Bronchial epithelial cell (primary cell): ENCODE results near the gene CADM2. TPM values are rescaled to one million over a fixed set of nuclear protein-coding genes. Genes with fewer than 3 reads are reported as not detected.

Experiments
- DNase-seq: peaks from one replicate; pipeline ENCODE4 v3.0.0-alpha.2; 2010; ENCODE audit warnings: low read depth
- FAIRE-seq: peaks from 2 replicates; lab custom pipeline; 2011; peaks lifted over from hg19 to GRCh38; lab: Jason Lieb, UNC
- H3K27me3 ChIP-seq: 2 replicates; pipeline ENCODE4 v1.5.1; 2011; ENCODE audit warnings: low read length; ENCODE audit not compliant: control insufficient read depth, insufficient read depth
- H3K36me3 ChIP-seq: 2 replicates; pipeline ENCODE4 v1.5.1; 2011; ENCODE audit warnings: low read length; ENCODE audit not compliant: control insufficient read depth, insufficient read depth
- H3K4me3 ChIP-seq: 2 replicates; pipeline ENCODE4 v1.5.1; 2011; ENCODE audit warnings: mild to moderate bottlenecking, low read depth, low read length, control low read depth
- total RNA-seq: library from RNA; depleted of rRNA; stranded (reverse); fragments of >200 nt; gene quantifications from 2 replicates; pipeline ENCODE4 v1.2.1, GENCODE V29; 2014
- TF ChIP-seq, protein P1 (sequence below): IDR thresholded peaks from 2 replicates; pipeline ENCODE4 v1.5.1; 2011; ENCODE audit warnings: mild to moderate bottlenecking, moderate library complexity, low read length, control low read depth, inconsistent platforms; ENCODE audit not compliant: insufficient read depth, severe bottlenecking

The CADM2 gene
- total RNA-seq, 1 donor from 2014 or later, result under 0.01 TPM

DNA sequence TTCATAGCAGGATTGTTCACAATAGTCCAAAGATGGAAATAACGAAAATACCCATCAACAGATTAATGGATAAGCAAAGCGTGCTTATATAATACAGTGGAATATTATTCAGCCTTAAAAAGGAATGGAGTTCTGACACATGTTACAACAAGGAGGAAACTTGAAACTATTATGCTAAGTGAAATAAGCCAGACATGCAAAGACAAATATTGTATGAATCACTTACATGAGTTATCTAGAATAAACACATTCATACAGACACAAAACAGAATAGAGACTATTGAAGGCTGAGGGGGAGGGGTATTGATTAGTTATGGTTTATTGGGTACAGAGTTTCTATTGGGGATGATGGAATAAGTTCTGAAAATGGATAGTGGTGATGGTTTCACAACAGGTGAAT is 438.6 kb downstream of the CADM2 start:
- Histone ChIP-seq H3K4me3 (no peak overlapping the region), H3K27me3 (no peaks in the 10 kb centered on the region), H3K36me3 (no peaks in the 10 kb centered on the region)
- peak; percentile 64 for DNase-seq
- no peak for FAIRE-seq
- TF ChIP-seq, protein P1, sequence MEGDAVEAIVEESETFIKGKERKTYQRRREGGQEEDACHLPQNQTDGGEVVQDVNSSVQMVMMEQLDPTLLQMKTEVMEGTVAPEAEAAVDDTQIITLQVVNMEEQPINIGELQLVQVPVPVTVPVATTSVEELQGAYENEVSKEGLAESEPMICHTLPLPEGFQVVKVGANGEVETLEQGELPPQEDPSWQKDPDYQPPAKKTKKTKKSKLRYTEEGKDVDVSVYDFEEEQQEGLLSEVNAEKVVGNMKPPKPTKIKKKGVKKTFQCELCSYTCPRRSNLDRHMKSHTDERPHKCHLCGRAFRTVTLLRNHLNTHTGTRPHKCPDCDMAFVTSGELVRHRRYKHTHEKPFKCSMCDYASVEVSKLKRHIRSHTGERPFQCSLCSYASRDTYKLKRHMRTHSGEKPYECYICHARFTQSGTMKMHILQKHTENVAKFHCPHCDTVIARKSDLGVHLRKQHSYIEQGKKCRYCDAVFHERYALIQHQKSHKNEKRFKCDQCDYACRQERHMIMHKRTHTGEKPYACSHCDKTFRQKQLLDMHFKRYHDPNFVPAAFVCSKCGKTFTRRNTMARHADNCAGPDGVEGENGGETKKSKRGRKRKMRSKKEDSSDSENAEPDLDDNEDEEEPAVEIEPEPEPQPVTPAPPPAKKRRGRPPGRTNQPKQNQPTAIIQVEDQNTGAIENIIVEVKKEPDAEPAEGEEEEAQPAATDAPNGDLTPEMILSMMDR, result no peak

DNA sequence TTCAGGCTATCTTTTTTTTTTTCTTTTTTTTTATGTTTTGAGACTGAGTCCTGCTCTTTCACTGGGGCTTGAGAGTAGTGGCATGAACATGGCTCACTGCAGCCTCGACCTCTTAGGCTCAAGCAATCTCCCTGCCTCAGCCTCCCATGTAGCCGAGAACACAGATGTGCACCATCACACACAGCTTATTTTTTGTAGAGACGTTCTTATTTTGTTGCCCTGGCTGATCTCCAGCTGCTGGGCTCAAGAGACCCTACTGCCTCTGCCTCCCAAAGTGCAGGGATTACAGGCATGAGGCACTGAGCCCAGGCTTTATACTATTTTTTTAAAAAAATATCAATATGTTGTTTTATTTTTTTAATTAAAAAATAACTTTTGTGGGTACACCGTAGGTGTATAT is 467.3 kb downstream of the CADM2 start:
- TF ChIP-seq, protein P1, result no peak
- Histone ChIP-seq H3K4me3 (no peak overlapping the region), H3K36me3 (no peaks in the 10 kb centered on the region), H3K27me3 (no peaks in the 10 kb centered on the region)
- FAIRE-seq, result no peak
- no peak for DNase-seq

DNA sequence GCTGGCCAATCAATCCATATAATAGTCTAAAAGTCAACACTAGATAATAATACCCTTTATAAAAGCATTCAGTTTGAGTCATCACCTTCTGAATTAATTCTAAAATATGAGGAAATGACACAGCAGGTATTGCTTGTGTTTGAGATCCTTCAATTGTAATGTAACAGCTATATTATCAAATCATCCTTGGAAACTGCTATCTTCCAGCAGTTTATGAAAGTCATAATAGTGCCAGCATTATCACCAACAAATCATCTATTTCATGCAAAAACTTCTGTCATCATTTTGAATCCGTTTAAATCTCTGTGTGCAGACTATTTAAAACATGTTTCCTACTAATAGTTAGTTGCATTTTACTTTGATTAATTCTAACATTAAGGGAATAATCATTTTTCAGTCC is 468.7 kb downstream of the CADM2 start:
- FAIRE-seq (no peak), DNase-seq (peak; percentile 53)
- H3K4me3 ChIP-seq, result no peak overlapping the region
- H3K36me3 ChIP-seq, result no peaks in the 10 kb centered on the region
- TF ChIP-seq, protein P1, result no peak
- no peaks in the 10 kb centered on the region for H3K27me3 ChIP-seq

DNA sequence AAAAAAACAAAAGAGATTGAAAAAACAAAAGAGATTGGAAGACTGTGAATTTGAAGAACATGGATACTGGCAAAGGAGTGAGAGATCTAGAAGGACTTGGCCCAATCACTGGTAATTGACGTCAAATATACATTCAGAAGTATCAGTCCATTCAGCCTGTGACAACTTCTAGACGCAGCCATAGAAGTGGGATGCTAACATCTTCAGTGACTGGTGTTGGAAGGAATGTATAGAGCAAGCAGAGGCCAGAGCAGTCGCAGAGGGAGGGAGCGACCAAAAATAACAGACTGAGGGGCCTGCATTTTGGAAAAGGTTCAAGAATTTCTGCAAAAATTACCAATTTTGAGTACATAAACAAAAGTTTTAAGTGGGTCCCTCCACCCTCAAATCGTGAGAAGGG is 473.3 kb downstream of the CADM2 start:
- DNase-seq, result no peak
- no peak for FAIRE-seq
- TF ChIP-seq, protein P1, result no peak
- Histone ChIP-seq H3K4me3 (no peak overlapping the region), H3K36me3 (no peaks in the 10 kb centered on the region), H3K27me3 (no peaks in the 10 kb centered on the region)

DNA sequence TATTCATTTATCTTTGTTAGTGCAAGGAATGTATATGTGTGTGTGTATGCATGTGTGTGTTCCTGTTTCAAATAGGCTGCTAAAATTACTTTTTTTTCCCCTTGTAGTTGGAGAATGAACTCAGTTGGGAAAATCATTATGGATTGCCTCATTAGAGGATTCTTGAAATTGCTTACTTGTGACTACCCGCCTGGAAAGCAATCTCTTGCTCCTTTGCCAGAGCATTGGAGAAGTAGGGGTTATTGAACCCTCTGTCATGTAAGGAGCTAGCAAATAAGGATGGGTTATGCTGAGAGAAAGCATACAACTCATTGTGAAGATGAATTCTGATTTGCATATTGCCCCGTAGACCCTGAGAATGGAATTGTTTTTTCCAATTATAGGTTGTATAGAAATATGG is 474.5 kb downstream of the CADM2 start:
- TF ChIP-seq, protein P1, result no peak
- no peak for FAIRE-seq
- Histone ChIP-seq H3K4me3 (no peak overlapping the region), H3K27me3 (no peaks in the 10 kb centered on the region), H3K36me3 (no peaks in the 10 kb centered on the region)
- no peak for DNase-seq

DNA sequence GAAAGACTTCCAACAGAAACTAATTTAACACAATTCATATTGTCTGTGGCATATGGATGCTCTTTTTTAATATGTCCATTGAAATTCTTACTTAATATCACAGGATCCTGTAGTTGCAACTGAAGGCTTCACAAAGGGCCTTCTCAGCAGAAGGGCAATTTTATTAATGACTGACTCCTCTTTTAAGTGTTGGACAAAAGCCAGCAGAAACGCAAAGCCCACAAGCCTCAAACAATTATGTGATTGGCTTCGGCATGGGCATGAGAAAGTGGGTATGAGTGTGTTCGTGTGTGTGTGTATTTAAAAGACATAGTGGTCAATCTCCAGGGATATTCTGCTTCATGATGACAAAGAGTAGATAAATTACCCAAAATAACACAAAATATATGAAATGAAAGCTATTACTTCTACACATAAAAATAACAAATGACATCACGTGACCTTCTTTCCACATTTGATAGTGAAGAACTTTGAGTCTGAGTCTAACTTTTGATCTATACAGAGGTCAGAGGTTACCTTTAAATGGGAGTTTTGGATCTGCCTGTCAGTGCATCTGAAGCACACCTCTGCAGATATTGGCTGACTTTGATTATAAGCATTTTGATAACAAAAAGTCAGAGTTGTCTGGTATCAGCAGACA is 496.9 kb downstream of the CADM2 start:
- DNase-seq (no peak), FAIRE-seq (no peak)
- TF ChIP-seq, protein P1, result no peak
- no peaks in the 10 kb centered on the region for H3K36me3 ChIP-seq
- H3K4me3 ChIP-seq, result no peak overlapping the region
- H3K27me3 ChIP-seq, result no peaks in the 10 kb centered on the region
